ENCODE data around the gene NAP1L5. TPM values are rescaled to one million over a fixed set of nuclear protein-coding genes. Genes with fewer than 3 reads are reported as not detected.

The NAP1L5 gene
- total RNA-seq, 1 donor from 2014 or later = 8.1 TPM

- peak; percentile 34 for DNase-seq (ENCODE audit: low read depth)
These were observed 37.0 kb downstream of the NAP1L5 start for GRCh38 chr4:88660446-88661294.

DNA sequence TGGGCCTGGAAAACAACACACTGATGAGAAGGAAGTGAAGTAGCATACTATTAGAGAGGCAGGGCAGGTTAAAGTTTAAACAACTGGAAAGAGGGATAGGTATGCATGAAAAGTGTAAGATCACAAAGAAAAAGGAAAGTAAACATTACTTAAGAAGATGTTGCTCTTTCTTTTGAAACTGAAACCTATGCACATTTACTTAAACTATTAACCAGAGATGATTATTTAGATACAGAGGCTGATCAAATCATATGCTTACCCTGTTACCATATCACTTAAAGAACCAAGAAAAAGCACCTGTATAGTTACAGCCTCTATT, 37.8 kb downstream of the NAP1L5 start:
- DNase-seq (ENCODE audit: low read depth) = peak; percentile 76

- DNase-seq (ENCODE audit: low read depth) = peak; percentile 89
These were observed 38.4 kb downstream of the NAP1L5 start for GRCh38 chr4:88659055-88659889.

DNA sequence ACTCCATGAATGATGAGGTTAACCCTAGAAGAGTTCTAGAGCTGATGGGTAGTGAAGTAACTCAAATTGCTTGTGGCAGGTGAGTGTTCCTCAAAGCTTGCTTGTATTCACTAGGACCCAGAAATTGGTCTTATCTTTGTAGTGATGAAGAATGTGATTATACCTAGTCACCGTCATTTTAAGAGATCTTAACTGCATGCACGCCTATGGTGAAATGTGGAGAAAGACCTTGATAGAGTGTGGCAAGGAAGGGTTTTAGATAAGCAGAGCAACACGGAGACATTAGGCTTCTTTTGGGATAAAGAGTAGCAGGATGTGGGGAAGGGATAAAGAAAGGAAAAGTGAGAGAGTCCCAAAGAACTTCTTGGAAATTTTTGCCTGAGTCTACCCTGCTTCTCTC, 42.4 kb downstream of the NAP1L5 start:
- DNase-seq (ENCODE audit: low read depth) = no peak

DNA sequence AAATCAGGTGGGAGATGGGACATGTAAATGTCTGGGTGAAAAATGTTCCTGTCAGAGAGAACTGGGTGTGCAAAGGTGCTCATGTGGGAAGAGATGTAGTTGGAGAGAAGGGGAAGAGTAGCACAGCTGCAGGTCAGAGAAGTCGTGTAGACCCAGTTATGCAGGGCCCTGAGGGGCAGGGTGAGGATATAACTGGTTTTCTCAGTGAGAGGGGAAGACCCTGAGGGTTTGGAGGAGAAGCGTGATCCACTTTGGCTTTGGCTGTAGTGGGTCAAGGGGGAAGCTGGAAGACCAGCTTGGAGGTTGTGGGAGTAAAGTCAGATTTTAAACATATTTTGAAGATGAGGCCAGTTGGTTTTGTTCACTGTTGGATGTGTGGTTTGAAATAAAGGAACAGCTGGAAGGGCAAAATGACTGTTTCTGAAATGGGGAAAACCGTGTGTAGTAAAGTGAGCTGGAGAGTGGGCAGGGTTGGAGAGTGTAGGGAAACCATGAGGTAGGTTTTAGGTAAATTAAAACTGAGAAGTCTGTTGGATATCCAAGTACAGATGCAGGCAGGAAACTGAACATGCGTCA, 44.2 kb downstream of the NAP1L5 start:
- DNase-seq (ENCODE audit: low read depth) = no peak

DNA sequence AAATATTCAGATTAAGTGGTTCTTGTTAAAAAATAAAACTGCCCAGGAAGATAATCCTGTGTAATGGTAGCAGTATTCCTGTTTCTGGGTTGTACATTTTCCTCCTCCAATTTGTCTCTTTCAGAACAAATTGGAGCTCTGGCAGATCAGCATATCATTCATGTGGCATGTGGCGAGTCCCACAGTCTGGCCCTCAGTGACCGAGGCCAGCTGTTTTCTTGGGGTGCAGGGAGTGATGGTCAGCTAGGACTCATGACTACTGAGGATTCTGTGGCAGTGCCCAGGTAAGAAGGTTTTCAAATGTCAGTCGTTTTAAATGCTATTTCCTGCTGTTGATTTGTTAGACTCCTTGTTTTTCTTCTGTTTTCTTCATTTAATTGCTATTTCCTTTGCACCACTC, 47.9 kb downstream of the NAP1L5 start:
- no peak for DNase-seq (ENCODE audit: low read depth)

DNA sequence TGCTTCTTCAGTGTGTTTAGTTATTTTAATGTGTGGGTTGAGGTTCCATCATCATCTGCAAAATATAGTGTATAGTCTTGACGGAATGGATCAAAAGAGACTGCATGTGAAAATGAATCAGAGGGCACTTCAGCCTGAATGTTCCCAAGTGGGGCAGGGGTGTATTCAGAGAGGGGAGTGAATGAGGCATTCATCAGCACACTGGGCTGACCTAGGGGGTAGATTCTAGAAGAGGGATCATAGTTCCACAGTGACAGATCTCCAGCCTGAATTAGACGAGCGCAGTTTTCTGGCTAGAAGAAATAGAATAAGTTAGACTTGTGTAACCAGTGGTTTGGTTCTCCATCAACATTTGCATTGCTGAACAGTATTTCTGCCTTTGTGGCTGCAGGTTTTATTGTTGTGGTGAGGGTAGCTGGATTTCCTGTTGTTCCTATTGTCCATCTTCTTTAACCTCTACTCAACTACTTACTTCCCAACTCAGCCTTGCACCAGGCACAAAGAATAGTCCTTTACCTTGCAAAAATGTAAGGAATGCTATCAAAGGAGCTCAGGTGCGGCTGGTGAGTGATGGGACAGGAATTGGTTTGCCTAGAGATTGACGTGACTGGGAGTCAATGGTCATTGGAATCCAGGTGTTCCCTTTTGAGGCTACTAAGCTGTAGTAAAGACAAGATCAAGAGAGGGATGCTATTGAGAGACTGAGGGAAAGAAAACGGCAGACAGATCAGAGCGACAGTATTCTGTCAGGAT, 50.9 kb downstream of the NAP1L5 start:
- DNase-seq (ENCODE audit: low read depth) = no peak

DNA sequence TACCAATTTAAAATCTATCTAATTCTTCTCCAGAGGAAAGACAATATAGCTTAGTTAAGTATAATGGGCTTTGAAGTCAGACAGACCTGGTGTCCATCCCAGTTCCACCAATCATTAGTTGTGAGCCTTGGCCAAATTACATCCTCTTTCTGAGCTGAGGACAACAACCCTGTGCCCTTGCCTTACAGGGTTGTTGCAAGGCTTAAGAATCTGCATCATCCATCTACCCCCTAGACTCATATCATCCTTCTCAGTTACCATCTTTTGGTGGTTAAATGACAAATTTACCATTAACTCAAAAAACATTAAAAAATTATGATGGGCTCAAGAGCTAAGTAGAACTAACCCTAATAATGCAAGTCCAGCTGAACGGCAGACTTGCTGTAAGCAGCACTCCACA, 51.6 kb downstream of the NAP1L5 start:
- DNase-seq (ENCODE audit: low read depth) = no peak

Other genes starting within 250 kb of the NAP1L5 start
- gene HERC5, start 240.7 kb downstream of the NAP1L5 start, total RNA-seq = 4.9 and 5.7 TPM in 2 replicates
- 23.3 and 44.2 TPM in 2 replicates for gene PYURF, start 174.1 kb downstream of the NAP1L5 start, total RNA-seq
- gene HERC3, start 105.3 kb downstream of the NAP1L5 start, total RNA-seq = 9.0 and 22.0 TPM in 2 replicates

All from renal cortical epithelial cell (primary cell).